ENCODE results near the gene FOXO3. TPM values are rescaled to one million over a fixed set of nuclear protein-coding genes. Genes with fewer than 3 reads are reported as not detected.

Gene FOXO3
- total RNA-seq: 10 to 100 TPM; 16.4 to 20.3 TPM
- polyA plus RNA-seq (2013, experiment 1 of 2): 15.0 TPM
- 14.8 TPM for polyA plus RNA-seq (2013, experiment 2 of 2)
- long read RNA-seq, experiment 1, full-length matches to known transcripts: 1 of 7 reads
- long read RNA-seq, experiment 1, partial matches to known transcripts: 0 of 7 reads
- long read RNA-seq, experiment 1, other reads (novel, unspliced or antisense): 6 of 7 reads
- long read RNA-seq, experiment 2, full-length matches to known transcripts: 19 of 37 reads
- long read RNA-seq, experiment 2, partial matches to known transcripts: 3 of 37 reads
- long read RNA-seq, experiment 2, other reads (novel, unspliced or antisense): 15 of 37 reads
- long read RNA-seq, experiment 3, partial matches to known transcripts: 5 of 13 reads
- long read RNA-seq, experiment 3, other reads (novel, unspliced or antisense): 8 of 13 reads
- long read RNA-seq, experiment 4, partial matches to known transcripts: 3 of 7 reads
- long read RNA-seq, experiment 4, other reads (novel, unspliced or antisense): 4 of 7 reads

GRCh38 chr6:108560463-108561308 is at the start of gene FOXO3:
TSS of gene FOXO3 (plus strand) at chr6:108560917. CDS start at chr6:108561209, 292 bp downstream.
- WGBS, 2 experiments (ENCODE audit: insufficient coverage in 1 of 2, insufficient read length in 1 of 2): 0% methylated on average over 22 to 105 of the region's 110 CpGs
- no peaks in the 10 kb centered on the region for H3K36me3 Mint-ChIP-seq (ENCODE audit: low read depth)
- Histone ChIP-seq H3K36me3 (ENCODE audit: control insufficient read depth, insufficient read depth, low read length) (no peaks in the 10 kb centered on the region), H3K4me1 (ENCODE audit: control insufficient read depth, insufficient read depth, low read length) (no peaks in the 10 kb centered on the region), H3K27me3 (ENCODE audit: control insufficient read depth, insufficient read depth, low read length, poor library complexity, severe bottlenecking) (peaks cover 17% of the 10 kb centered on the region), H3K27ac (ENCODE audit: low read depth, low read length) (peak within 1 kb of the TSS; percentile 88), H3K9me3 (ENCODE audit: control insufficient read depth, low read length) (no peaks in the 10 kb centered on the region), H3K9ac (ENCODE audit: extremely low read depth, low read length, poor library complexity, severe bottlenecking) (peak within 1 kb of the TSS; percentile 81), H3K4me3 (ENCODE audit: low read length) (peak within 1 kb of the TSS; percentile 93)
- H3K27me3 Mint-ChIP-seq (ENCODE audit: insufficient read depth): peaks cover 19% of the 10 kb centered on the region
- peak; percentile 96 for DNase-seq
- no peaks in the 10 kb centered on the region for H3K9me3 Mint-ChIP-seq
- H3K4me1 Mint-ChIP-seq: peaks cover 32% of the 10 kb centered on the region
- H3K4me3 Mint-ChIP-seq: peak within 1 kb of the TSS; percentile 87
- TF ChIP-seq CTCF (conservative IDR thresholded peaks at IDR 0.05): no peak
- peak within 1 kb of the TSS; percentile 95 for H3K27ac Mint-ChIP-seq

GRCh38 chr6:108518714-108519576 is 41.8 kb upstream of the FOXO3 start:
- H3K9me3 Mint-ChIP-seq: peaks cover 4% of the 10 kb centered on the region
- Histone ChIP-seq H3K9ac (ENCODE audit: extremely low read depth, low read length, poor library complexity, severe bottlenecking) (no peak overlapping the region), H3K4me3 (ENCODE audit: low read length) (no peak overlapping the region), H3K36me3 (ENCODE audit: control insufficient read depth, insufficient read depth, low read length) (no peaks in the 10 kb centered on the region), H3K4me1 (ENCODE audit: control insufficient read depth, insufficient read depth, low read length) (no peaks in the 10 kb centered on the region), H3K9me3 (ENCODE audit: control insufficient read depth, low read length) (no peaks in the 10 kb centered on the region), H3K27ac (ENCODE audit: low read depth, low read length) (no peak overlapping the region), H3K27me3 (ENCODE audit: control insufficient read depth, insufficient read depth, low read length, poor library complexity, severe bottlenecking) (no peaks in the 10 kb centered on the region)
- 89% methylated on average over 5 of the region's 5 CpGs; no CpG with 5 or more reads in 1 of the 2 experiments for WGBS, 2 experiments (ENCODE audit: insufficient coverage in 1 of 2, insufficient read length in 1 of 2)
- peaks cover 5% of the 10 kb centered on the region for H3K36me3 Mint-ChIP-seq (ENCODE audit: low read depth)
- H3K27me3 Mint-ChIP-seq (ENCODE audit: insufficient read depth): peaks cover 4% of the 10 kb centered on the region
- H3K4me1 Mint-ChIP-seq: no peaks in the 10 kb centered on the region
- H3K4me3 Mint-ChIP-seq: no peak overlapping the region
- peak; percentile 82 for TF ChIP-seq CTCF (conservative IDR thresholded peaks at IDR 0.05)
- H3K27ac Mint-ChIP-seq: no peak overlapping the region
- DNase-seq: peak; percentile 78
